ENCODE data around the gene WDFY2.
"Not testable (repeated sequence)": the region's sequence is repeated elsewhere in the genome, so short reads cannot be mapped to it uniquely, and the experiment has no call there.

The WDFY2 gene

GRCh38 chr13:51583875-51584730 lies at the start of gene WDFY2:
WDFY2 (plus strand) TSS chr13:51584462; CDS start chr13:51584688, 226 bp downstream.
- peak; percentile 99 for DNase-seq

- DNase-seq, result no peak
These were observed 45.6 kb upstream of the WDFY2 start for GRCh38 chr13:51538591-51539179.

GRCh38 chr13:51539887-51540286 lies 44.4 kb upstream of the WDFY2 start:
- no peak for DNase-seq

GRCh38 chr13:51541037-51541436 lies 43.2 kb upstream of the WDFY2 start:
- no peak for DNase-seq

GRCh38 chr13:51541809-51542258 lies 42.4 kb upstream of the WDFY2 start:
- DNase-seq, result no peak

GRCh38 chr13:51542346-51543242 lies 41.7 kb upstream of the WDFY2 start:
- no peak for DNase-seq

- DNase-seq, result not testable (repeated sequence)
These were observed 38.8 kb upstream of the WDFY2 start for GRCh38 chr13:51545446-51545845.

- DNase-seq, result no peak
These were observed 36.7 kb upstream of the WDFY2 start for GRCh38 chr13:51547425-51548176.

- DNase-seq, result no peak
These were observed 35.2 kb upstream of the WDFY2 start for GRCh38 chr13:51549050-51549449.

GRCh38 chr13:51549593-51549992 lies 34.7 kb upstream of the WDFY2 start:
- DNase-seq, result no peak

GRCh38 chr13:51550151-51550550 lies 34.1 kb upstream of the WDFY2 start:
- DNase-seq, result no peak

GRCh38 chr13:51551416-51551815 lies 32.8 kb upstream of the WDFY2 start:
- no peak for DNase-seq

- no peak for DNase-seq
These were observed 32.2 kb upstream of the WDFY2 start for GRCh38 chr13:51552027-51552426.

GRCh38 chr13:51553531-51553930 lies 30.7 kb upstream of the WDFY2 start:
- DNase-seq, result no peak

- no peak for DNase-seq
These were observed 27.5 kb upstream of the WDFY2 start for GRCh38 chr13:51556740-51557139.

- no peak for DNase-seq
These were observed 26.8 kb upstream of the WDFY2 start for GRCh38 chr13:51557438-51557837.

GRCh38 chr13:51557875-51558612 lies 26.2 kb upstream of the WDFY2 start:
- no peak for DNase-seq

- DNase-seq, result no peak
These were observed 24.1 kb upstream of the WDFY2 start for GRCh38 chr13:51559946-51560735.

- DNase-seq, result no peak
These were observed 22.1 kb upstream of the WDFY2 start for GRCh38 chr13:51562011-51562671.

GRCh38 chr13:51564252-51564651 lies 20.0 kb upstream of the WDFY2 start:
- DNase-seq, result no peak
